B cell (primary cell): Measurements from ENCODE around the gene MRO. TPM values are rescaled to one million over a fixed set of nuclear protein-coding genes. Genes with fewer than 3 reads are reported as not detected.

Experiments
- ATAC-seq: fragments of 200-7000 bp; cut with Tn5 transposase; one replicate; pipeline ENCODE4 v1.10.0; 2021; ENCODE audit warnings: low read depth, mild to moderate bottlenecking, moderate number of reproducible peaks, moderate library complexity
- CTCF ChIA-PET: fragments of 350-600 bp; sonication (Branson Sonifier 250); formaldehyde crosslinking; loops from one replicate; lab custom pipeline; 2021; ENCODE audit warnings: antibody characterized with exemption, inconsistent platforms; lab: Charles Lee
- POLR2A ChIA-PET: fragments of 350-600 bp; sonication (Branson Sonifier 250); formaldehyde crosslinking; loops from one replicate; lab custom pipeline; 2021; ENCODE audit warnings: antibody characterized with exemption; lab: Charles Lee
- DNase-seq: peaks from one replicate; pipeline ENCODE4 v3.0.0; 2013
- H2AFZ ChIP-seq: 2 replicates; pipeline ENCODE4 v1.6.1; 2012; ENCODE audit warnings: mild to moderate bottlenecking, low read depth, low read length; ENCODE audit not compliant: insufficient read depth, poor library complexity, severe bottlenecking
- H3K27ac ChIP-seq, 2 donors: 1 replicate in 1 of 2; 2 replicates in 1 of 2; pipeline ENCODE4 v1.5.1; 2012 to 2013; ENCODE audit warnings: low read length in 2 of 2, mild to moderate bottlenecking in 2 of 2, moderate library complexity in 1 of 2
- H3K27me3 ChIP-seq, 4 experiments: fragments of 200-600 bp in 1 of 4; sonication (generic) in 1 of 4; replicated peaks in 1 of 4; 1 replicate in 2 of 4; 2 replicates in 2 of 4; pipeline versions ENCODE4 v1.6.1 to v1.7.0; 2013 to 2016; ENCODE audit warnings: low read length in 3 of 4, mild to moderate bottlenecking in 2 of 4, mixed read lengths in 1 of 4, moderate library complexity in 1 of 4; ENCODE audit not compliant: insufficient read depth in 4 of 4, control insufficient read depth in 3 of 4; ENCODE audit errors: control extremely low read depth in 1 of 4
- H3K36me3 ChIP-seq, 2 experiments: replicated peaks in 1 of 2; 1 replicate in 1 of 2; 2 replicates in 1 of 2; pipeline versions ENCODE4 v1.6.1 to v1.7.1; 2013; ENCODE audit warnings: low read length in 1 of 2; ENCODE audit not compliant: insufficient read depth in 2 of 2, control insufficient read depth in 1 of 2; ENCODE audit errors: control extremely low read depth in 1 of 2, extremely low read depth in 1 of 2
- H3K4me1 ChIP-seq, 2 donors: fragments of 200-600 bp in 1 of 2; sonication (generic) in 1 of 2; 1 replicate in 1 of 2; 2 replicates in 1 of 2; pipeline versions ENCODE4 v1.5.1 to v1.6.1; 2013 to 2017; ENCODE audit warnings: low read length in 2 of 2; ENCODE audit not compliant: control insufficient read depth in 2 of 2, insufficient read depth in 2 of 2
- H3K4me2 ChIP-seq: replicated peaks from 2 replicates; pipeline ENCODE3; 2012; ENCODE audit warnings: mild to moderate bottlenecking, low read depth, low read length; ENCODE audit not compliant: poor library complexity, severe bottlenecking
- H3K4me3 ChIP-seq, 5 experiments: fragments of 200-600 bp in 1 of 5; sonication (generic) in 1 of 5; 1 replicate in 3 of 5; 2 replicates in 2 of 5; pipeline versions ENCODE4 v1.5.1 to v1.7.0; 2011 to 2016; ENCODE audit warnings: low read length in 4 of 5, mild to moderate bottlenecking in 4 of 5, low read depth in 2 of 5, control low read depth in 1 of 5, moderate library complexity in 1 of 5; ENCODE audit not compliant: insufficient read depth in 1 of 5; ENCODE audit errors: control extremely low read depth in 1 of 5, extremely low read depth in 1 of 5
- H3K79me2 ChIP-seq: fragments of 200-600 bp; sonication (generic); one replicate; pipeline ENCODE4 v1.6.0; 2016; ENCODE audit warnings: low read length; ENCODE audit not compliant: control insufficient read depth, insufficient read depth
- H3K9ac ChIP-seq: fragments of 200-600 bp; sonication (generic); 2 replicates; pipeline ENCODE4 v1.6.1; 2017; ENCODE audit warnings: mild to moderate bottlenecking, low read length, moderate library complexity
- H3K9me3 ChIP-seq, 3 donors: one replicate each; pipeline versions ENCODE4 v1.6.1 to v1.7.1; 2013; ENCODE audit warnings: low read length in 2 of 3; ENCODE audit not compliant: control insufficient read depth in 2 of 3, insufficient read depth in 1 of 3; ENCODE audit errors: control extremely low read depth in 1 of 3
- H4K20me1 ChIP-seq: 2 replicates; pipeline ENCODE4 v1.6.0; 2012; ENCODE audit warnings: mild to moderate bottlenecking, low read length; ENCODE audit not compliant: insufficient read depth, control insufficient read depth, poor library complexity, severe bottlenecking
- H3K27ac Mint-ChIP-seq: one replicate; pipeline ENCODE4 v1.8.0; 2021; ENCODE audit warnings: mixed read lengths
- H3K27me3 Mint-ChIP-seq: one replicate; pipeline ENCODE4 v1.8.0; 2021; ENCODE audit warnings: mixed read lengths
- H3K4me1 Mint-ChIP-seq: one replicate; pipeline ENCODE4 v1.8.0; 2021; ENCODE audit warnings: mixed read lengths
- H3K4me3 Mint-ChIP-seq: one replicate; pipeline ENCODE4 v1.8.0; 2021; ENCODE audit warnings: mixed read lengths
- H3K9me3 Mint-ChIP-seq: one replicate; pipeline ENCODE4 v1.8.0; 2022; ENCODE audit warnings: mixed read lengths; ENCODE audit not compliant: insufficient read depth
- CTCF ChIP-seq: fragments of 200-600 bp; IDR thresholded peaks from one replicate; pipeline ENCODE4 v1.8.0; 2022; ENCODE audit warnings: antibody characterized with exemption, mild to moderate bottlenecking
- EZH2 ChIP-seq: IDR thresholded peaks from 2 replicates; pipeline ENCODE4 v1.6.1; 2012; ENCODE audit warnings: borderline replicate concordance, low read depth, mild to moderate bottlenecking, moderate library complexity, low read length; ENCODE audit not compliant: insufficient read depth, poor library complexity, severe bottlenecking
- WGBS: methylation state at CpG from one replicate; pipeline ENCODE4 v1.1.5; 2013; ENCODE audit warnings: missing lambda C conversion rate; ENCODE audit not compliant: insufficient coverage; 5-methylcytosine and 5-hydroxymethylcytosine counted together
- intact Hi-C: fragments of 100-400 bp; cut with micrococcal nuclease; formaldehyde crosslinking; loops from one replicate; pipeline ENCODE4 v1.10.0; 2022
- polyA plus RNA-seq: library from polyadenylated mRNA; depleted of rRNA; stranded (reverse); fragments of >200 nt; gene quantifications from 2 replicates; pipeline ENCODE4 v1.2.3, GENCODE V29; 2012
- total RNA-seq, 2 donors: library from RNA; stranded (reverse); fragments of 120-200 nt in 1 of 2; gene quantifications; 1 replicate in 1 of 2; 2 replicates in 1 of 2; pipeline versions ENCODE4 v1.2.3 to v1.2.4, GENCODE V29; 2013 to 2022

The MRO gene
- total and polyA plus RNA-seq, 2 donors (not counting 1 experiment from before 2014, with no cell fraction given) = not detected

GRCh38 chr18:50848991-50849390, 29.2 kb upstream of the MRO start:
- no peaks in the 10 kb centered on the region for H3K79me2 ChIP-seq
- H3K9me3 ChIP-seq = peaks cover 0 to 2% (median under 1%) of the 10 kb centered on the region in 3 donors
- no peaks in the 10 kb centered on the region for H3K36me3 ChIP-seq
- H2AFZ ChIP-seq = no peak overlapping the region
- peaks cover 0 to 2% (median under 1%) of the 10 kb centered on the region in 4 experiments for H3K27me3 ChIP-seq
- no peaks in the 10 kb centered on the region for H3K4me1 ChIP-seq
- no peak for DNase-seq
- no peak for ATAC-seq
- H3K9ac ChIP-seq = no peak overlapping the region
- Mint-ChIP-seq H3K4me3 (no peak overlapping the region), H3K9me3 (no peaks in the 10 kb centered on the region), H3K27ac (no peak overlapping the region), H3K27me3 (peaks cover 8% of the 10 kb centered on the region), H3K4me1 (no peaks in the 10 kb centered on the region)
- no peaks in the 10 kb centered on the region for H4K20me1 ChIP-seq
- intact Hi-C loops = no loop called here
- POLR2A ChIA-PET = no interaction called here
- H3K4me3 ChIP-seq = no peak overlapping the region
- no peak overlapping the region for H3K4me2 ChIP-seq
- H3K27ac ChIP-seq = no peak overlapping the region
- CTCF ChIA-PET = no interaction called here
- WGBS = no CpG with 5 or more reads among the region's 1 CpG
- no peak for TF ChIP-seq CTCF
- no peak for TF ChIP-seq EZH2

- POLR2A ChIA-PET = no interaction called here
- CTCF ChIA-PET = no interaction called here
These were observed 28.3 kb upstream of the MRO start for GRCh38 chr18:50848061-50848551.

More at GRCh38 chr18:50848061-50848551, 28.3 kb upstream of the MRO start:
- intact Hi-C loops = no loop called here
- Histone ChIP-seq H3K9me3 (no peaks in the 10 kb centered on the region), H4K20me1 (no peaks in the 10 kb centered on the region), H3K9ac (no peak overlapping the region), H3K79me2 (no peaks in the 10 kb centered on the region), H3K27ac (no peak overlapping the region), H3K4me3 (no peak overlapping the region), H3K27me3 (peaks cover 0 to 2% (median under 1%) of the 10 kb centered on the region in 4 experiments), H2AFZ (no peak overlapping the region), H3K4me1 (no peaks in the 10 kb centered on the region), H3K36me3 (no peaks in the 10 kb centered on the region), H3K4me2 (no peak overlapping the region)
- H3K9me3 Mint-ChIP-seq = no peaks in the 10 kb centered on the region
- no peaks in the 10 kb centered on the region for H3K4me1 Mint-ChIP-seq
- no peak for DNase-seq
- peaks cover 8% of the 10 kb centered on the region for H3K27me3 Mint-ChIP-seq
- H3K27ac Mint-ChIP-seq = no peak overlapping the region
- TF ChIP-seq EZH2 = no peak
- WGBS = 100% methylated on average over 3 of the region's 7 CpGs
- no peak overlapping the region for H3K4me3 Mint-ChIP-seq
- no peak for ATAC-seq
